Measurements from ENCODE around the gene NOTUM. TPM values are rescaled to one million over a fixed set of nuclear protein-coding genes. Genes with fewer than 3 reads are reported as not detected.

The NOTUM gene
- total and polyA plus RNA-seq, 9 of the 15 experiments (the other 6 are each of a cell fraction or from before 2014, with no cell fraction given), result 0.03 to 14.0 (median 4.1) TPM

DNA sequence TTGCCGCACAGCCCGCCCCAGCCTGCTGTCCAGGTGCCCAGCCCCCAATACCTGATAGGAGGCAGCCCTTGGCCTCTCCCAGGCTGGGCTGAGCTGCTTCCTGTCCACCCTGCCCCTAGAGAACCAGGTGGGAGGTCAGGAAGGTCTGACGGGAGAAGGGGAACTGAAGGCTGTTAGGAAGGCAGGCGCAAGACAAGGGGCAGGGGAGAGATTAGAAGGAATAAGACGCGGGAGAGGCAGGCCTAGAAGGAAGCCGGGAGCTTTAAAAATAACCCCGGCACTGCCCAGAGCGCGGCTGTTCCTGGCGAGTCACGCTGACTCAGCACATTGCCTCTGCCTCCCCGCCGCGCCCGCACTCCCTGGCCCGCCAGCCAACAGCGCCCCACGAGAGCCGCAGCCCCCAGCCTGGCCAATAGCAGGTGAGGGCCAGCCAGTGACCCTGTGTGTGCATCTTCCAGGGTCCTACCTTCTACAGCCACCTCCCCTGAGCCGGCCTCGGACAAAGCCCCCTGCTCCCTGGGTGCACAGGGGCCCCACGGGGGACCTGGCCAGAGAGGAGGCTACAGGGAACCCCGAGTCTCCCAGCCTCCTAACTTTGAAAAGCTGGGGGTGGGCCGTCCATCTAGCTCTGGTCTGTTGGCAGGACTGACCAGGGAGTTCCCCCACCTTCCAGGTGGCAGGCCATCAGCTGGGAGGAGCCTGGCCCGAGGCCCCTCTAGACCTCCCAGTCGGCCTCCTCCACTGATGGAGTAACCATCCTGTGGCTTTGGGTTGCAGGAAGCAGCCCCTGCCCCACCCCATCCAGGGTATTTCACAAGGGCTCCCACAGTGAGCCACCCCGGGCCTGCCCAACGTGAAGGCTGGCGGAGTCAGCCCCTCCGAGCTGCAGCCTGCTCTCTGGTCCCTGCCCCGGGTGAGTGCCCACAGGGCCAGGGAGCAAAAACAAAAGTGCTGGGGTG lies 37.4 kb downstream of the NOTUM start:
- Histone ChIP-seq H3K36me3 (ENCODE audit: control insufficient read depth, insufficient read depth, low read length) (peaks cover 41% of the 10 kb centered on the region), H3K4me2 (ENCODE audit: insufficient read depth, low read length) (peak overlapping the region; percentile 89), H3K4me1 (replicated peaks in 1 of 2; ENCODE audit: control insufficient read depth in 2 of 2, insufficient read depth in 2 of 2, low read length in 2 of 2) (peaks cover 49 to 93% of the 10 kb centered on the region in 2 experiments), H3K27ac (ENCODE audit: extremely low read depth, low read depth, low read length) (peak overlapping the region; percentile 98), H4K20me1 (replicated peaks; ENCODE audit: control insufficient read depth, insufficient read depth, low read length) (peaks cover 24% of the 10 kb centered on the region; the same call in 1 of the 2 replicates), H3K4me3 (peak overlapping the region; percentile 53), H3K9me1 (ENCODE audit: control insufficient read depth, insufficient read depth, low read length) (peaks cover 6% of the 10 kb centered on the region), H3K9ac (ENCODE audit: insufficient read depth in 1 of 2, low read depth in 2 of 2, low read length in 2 of 2) (peak overlapping the region; percentile 75 to 95), H3K9me3 (replicated peaks; ENCODE audit: control insufficient read depth, insufficient read depth, low read depth, low read length) (no peaks in the 10 kb centered on the region), H3K79me2 (ENCODE audit: control insufficient read depth, insufficient read depth, low read length) (peaks cover 97% of the 10 kb centered on the region), H2AFZ (ENCODE audit: low read depth, low read length) (no peak overlapping the region), H3K27me3 (ENCODE audit: control insufficient read depth in 2 of 2, insufficient read depth in 2 of 2, low read length in 2 of 2) (no peaks in the 10 kb centered on the region)
- intact Hi-C loops (cut with micrococcal nuclease), result no loop called here
- 2% methylated on average over 20 of the region's 32 CpGs for WGBS (ENCODE audit: insufficient coverage, low coverage, missing lambda C conversion rate)
- ChIA-PET CTCF (ENCODE audit: low intra/inter-chr PET ratio) (no interaction called here), POLR2A (interaction anchor here (0.5 to 4.8 kb wide), 20 partner anchors 7 to 256 kb away, joined by 3 to 46 read pairs (median 4); partner anchors contain the start of genes DCXR, MRPL12, NPB and PCYT2)
- TSS peak; percentile 46 for BruUV-seq (replicated peaks)
- ATAC-seq (peak; percentile 73), FAIRE-seq (peak; percentile 99), DNase-seq (ENCODE audit: extremely low read depth in 1 of 4, low spot score in 3 of 4) (peak; percentile 64 to 97 (median 76))
- in situ Hi-C loops (cut with MboI), result no loop called here
- TF ChIP-seq EP300 (IDR thresholded peaks at IDR 0.05; ENCODE audit: low read length), result peak; percentile 73
- peak; percentile 69 for TF ChIP-seq NCOR1 (IDR thresholded peaks at IDR 0.05)
- TF ChIP-seq POLR2AphosphoS5 (IDR thresholded peaks at IDR 0.05; ENCODE audit: control insufficient read depth, insufficient read depth, low read depth, low read length), result peak; percentile 72; the same call in 1 of the 2 replicates
- TF ChIP-seq MAZ (CRISPR knock-in tag; conservative IDR thresholded peaks at IDR 0.05 in 1 of 2, IDR thresholded peaks at IDR 0.05 in 1 of 2), result peak; percentile 62 to 87
- TF ChIP-seq, protein P1, sequence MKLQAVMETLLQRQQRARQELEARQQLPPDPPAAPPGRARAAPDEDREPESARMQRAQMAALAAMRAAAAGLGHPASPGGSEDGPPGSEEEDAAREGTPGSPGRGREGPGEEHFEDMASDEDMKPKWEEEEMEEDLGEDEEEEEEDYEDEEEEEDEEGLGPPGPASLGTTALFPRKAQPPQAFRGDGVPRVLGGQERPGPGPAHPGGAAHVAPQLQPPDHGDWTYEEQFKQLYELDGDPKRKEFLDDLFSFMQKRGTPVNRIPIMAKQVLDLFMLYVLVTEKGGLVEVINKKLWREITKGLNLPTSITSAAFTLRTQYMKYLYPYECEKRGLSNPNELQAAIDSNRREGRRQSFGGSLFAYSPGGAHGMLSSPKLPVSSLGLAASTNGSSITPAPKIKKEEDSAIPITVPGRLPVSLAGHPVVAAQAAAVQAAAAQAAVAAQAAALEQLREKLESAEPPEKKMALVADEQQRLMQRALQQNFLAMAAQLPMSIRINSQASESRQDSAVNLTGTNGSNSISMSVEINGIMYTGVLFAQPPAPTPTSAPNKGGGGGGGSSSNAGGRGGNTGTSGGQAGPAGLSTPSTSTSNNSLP (IDR thresholded peaks at IDR 0.05; ENCODE audit: borderline replicate concordance, low read depth, low read length), result peak; percentile 75; the same call in 1 of the 2 replicates
- no peak for TF ChIP-seq ZNF217 (CRISPR knock-in tag; IDR thresholded peaks at IDR 0.05)
- no peak; the same call in 1 of the 2 replicates for TF ChIP-seq ZEB2 (IDR thresholded peaks at IDR 0.05)
- TF ChIP-seq MEIS2 (IDR thresholded peaks at IDR 0.05; ENCODE audit: partially characterized antibody), result peak; percentile 17
- 0 out of 2 replicates have a peak, but pooled peaks have one; percentile 28 for TF ChIP-seq TOE1 (IDR thresholded peaks at IDR 0.05; ENCODE audit: borderline replicate concordance)
- no peak for TF ChIP-seq TOE1 (CRISPR knock-in tag; IDR thresholded peaks at IDR 0.05; ENCODE audit: borderline replicate concordance, low read depth)
- no peak for TF ChIP-seq LCOR (CRISPR knock-in tag; IDR thresholded peaks at IDR 0.05)
- no peak for TF ChIP-seq KLF1 (tag; IDR thresholded peaks at IDR 0.05)
- TF ChIP-seq HMGN3 (IDR thresholded peaks at IDR 0.05; ENCODE audit: borderline replicate concordance, extremely low read depth, insufficient read length, low read depth, low read length), result peak; percentile 84
- TF ChIP-seq GTF2E2 (tag; IDR thresholded peaks at IDR 0.05), result no peak
- TF ChIP-seq HLTF (IDR thresholded peaks at IDR 0.05), result no peak
- TF ChIP-seq ZNF589 (CRISPR knock-in tag; IDR thresholded peaks at IDR 0.05; ENCODE audit: low read depth), result no peak
- TF ChIP-seq HDAC8 (tag; IDR thresholded peaks at IDR 0.05), result no peak
- peak; percentile 56; the same call in 1 of the 2 replicates for TF ChIP-seq FOXP1 (CRISPR knock-in tag; IDR thresholded peaks at IDR 0.05)
- TF ChIP-seq GATAD2B (IDR thresholded peaks at IDR 0.05; ENCODE audit: borderline replicate concordance), result 0 out of 2 replicates have a peak, but pooled peaks have one; percentile 27
- TF ChIP-seq ETV5 (CRISPR knock-in tag; IDR thresholded peaks at IDR 0.05; ENCODE audit: low read depth), result no peak
- no peak for TF ChIP-seq E2F3 (CRISPR knock-in tag; IDR thresholded peaks at IDR 0.05)
